CD4-positive, alpha-beta T cell (primary cell): ENCODE measurements around the gene CHRNA5. TPM values are rescaled to one million over a fixed set of nuclear protein-coding genes. Genes with fewer than 3 reads are reported as not detected.

ENCODE experiments used
- ATAC-seq: fragments of 200-7000 bp; cut with Tn5 transposase; one replicate; pipeline ENCODE4 v1.10.0; 2022; ENCODE audit warnings: mild to moderate bottlenecking; ENCODE audit not compliant: poor library complexity
- CTCF ChIA-PET: fragments of 350-600 bp; sonication (Branson Sonifier 250); formaldehyde crosslinking; loops from one replicate; lab custom pipeline; 2021; ENCODE audit warnings: antibody characterized with exemption, inconsistent platforms; lab: Charles Lee
- POLR2A ChIA-PET: fragments of 350-600 bp; sonication (Branson Sonifier 250); formaldehyde crosslinking; loops from one replicate; lab custom pipeline; 2021; ENCODE audit warnings: antibody characterized with exemption, inconsistent platforms; lab: Charles Lee
- DNase-seq, 14 experiments: peaks; one replicate each; pipeline ENCODE4 v3.0.0-alpha.2; 2013 to 2020; ENCODE audit warnings: mixed read lengths in 2 of 14
- H3K27ac ChIP-seq, 2 donors: one replicate each; pipeline versions ENCODE4 v1.5.1 to v1.7.0; 2013; ENCODE audit warnings: low read length in 2 of 2, low read depth in 1 of 2, mild to moderate bottlenecking in 1 of 2
- H3K27me3 ChIP-seq, 2 experiments: 1 replicate in 1 of 2; 2 replicates in 1 of 2; pipeline versions ENCODE4 v1.6.1 to v1.7.0; 2013; ENCODE audit warnings: low read length in 2 of 2, control low read depth in 1 of 2, mild to moderate bottlenecking in 1 of 2, moderate library complexity in 1 of 2; ENCODE audit not compliant: insufficient read depth in 2 of 2, control insufficient read depth in 1 of 2
- H3K36me3 ChIP-seq: one replicate; pipeline ENCODE4 v1.6.1; 2013; ENCODE audit warnings: low read length, control low read depth; ENCODE audit not compliant: insufficient read depth
- H3K4me1 ChIP-seq: one replicate; pipeline ENCODE4 v1.6.1; 2013; ENCODE audit warnings: low read length, control low read depth; ENCODE audit not compliant: insufficient read depth
- H3K4me3 ChIP-seq: one replicate; pipeline ENCODE4 v1.5.1; 2013; ENCODE audit warnings: mild to moderate bottlenecking, low read length, moderate library complexity
- H3K9me3 ChIP-seq, 2 experiments: 1 replicate in 1 of 2; 2 replicates in 1 of 2; pipeline versions ENCODE4 v1.6.1 to v1.7.0; 2013; ENCODE audit warnings: low read length in 2 of 2, mild to moderate bottlenecking in 2 of 2, control low read depth in 1 of 2, moderate library complexity in 1 of 2; ENCODE audit not compliant: control insufficient read depth in 1 of 2, insufficient read depth in 1 of 2
- H3K27ac Mint-ChIP-seq: one replicate; pipeline ENCODE4 v1.8.0; 2020; ENCODE audit warnings: mixed read lengths
- H3K27me3 Mint-ChIP-seq: one replicate; pipeline ENCODE4 v1.8.0; 2021; ENCODE audit warnings: mixed read lengths
- H3K36me3 Mint-ChIP-seq: one replicate; pipeline ENCODE4 v1.8.0; 2021; ENCODE audit warnings: low read depth, mixed read lengths
- H3K4me1 Mint-ChIP-seq: one replicate; pipeline ENCODE4 v1.8.0; 2021; ENCODE audit warnings: low read depth, mixed read lengths
- H3K4me3 Mint-ChIP-seq: one replicate; pipeline ENCODE4 v1.8.0; 2020; ENCODE audit warnings: mild to moderate bottlenecking, mixed read lengths
- H3K9me3 Mint-ChIP-seq: one replicate; pipeline ENCODE4 v1.8.0; 2020; ENCODE audit warnings: mixed read lengths
- CTCF ChIP-seq: fragments of 200-600 bp; IDR thresholded peaks from one replicate; pipeline ENCODE4 v1.8.0; 2022; ENCODE audit warnings: antibody characterized with exemption, mild to moderate bottlenecking
- intact Hi-C, 2 experiments: fragments of 100-400 bp; cut with DNase I in 1 of 2; cut with micrococcal nuclease in 1 of 2; formaldehyde crosslinking; loops; one replicate each; pipeline versions ENCODE4 v1.15.1 to v1.9.0; 2023 to 2025; cut with DNase I, micrococcal nuclease
- total RNA-seq, 174 experiments: library from RNA in 2 of 174; stranded (reverse) in 2 of 174; gene quantifications; one replicate each; pipeline ENCODE4 v1.2.3 and lab custom pipeline; 2021 to 2026

CHRNA5 gene
- total RNA-seq, 2 experiments from 2014 or later = 0.25 TPM

GRCh38 chr15:78629716-78630065 is 64.4 kb downstream of the CHRNA5 start:
- ATAC-seq = no peak
- CTCF ChIA-PET = no interaction called here
- Mint-ChIP-seq H3K4me1 (no peaks in the 10 kb centered on the region), H3K27ac (no peak overlapping the region), H3K36me3 (no peaks in the 10 kb centered on the region), H3K4me3 (no peak overlapping the region), H3K27me3 (peaks cover 7% of the 10 kb centered on the region), H3K9me3 (no peaks in the 10 kb centered on the region)
- intact Hi-C loops = no loop called here
- peaks cover 9% of the 10 kb centered on the region in 2 experiments for H3K9me3 ChIP-seq
- DNase-seq = peak in 1 of 14 experiments; percentile 15
- H3K36me3 ChIP-seq = no peaks in the 10 kb centered on the region
- H3K4me1 ChIP-seq = no peaks in the 10 kb centered on the region
- H3K27ac ChIP-seq = no peak overlapping the region
- POLR2A ChIA-PET = no interaction called here
- no peak for TF ChIP-seq CTCF
- peaks cover 0 to 6% of the 10 kb centered on the region in 2 experiments for H3K27me3 ChIP-seq
- H3K4me3 ChIP-seq = no peak overlapping the region

GRCh38 chr15:78630886-78631633 is 65.7 kb downstream of the CHRNA5 start:
- ATAC-seq (no peak), DNase-seq (no peak)
- Histone ChIP-seq H3K4me1 (no peaks in the 10 kb centered on the region), H3K27ac (no peak overlapping the region), H3K4me3 (no peak overlapping the region), H3K36me3 (no peaks in the 10 kb centered on the region), H3K9me3 (peaks cover 9% of the 10 kb centered on the region in 2 experiments), H3K27me3 (peaks cover 0 to 6% of the 10 kb centered on the region in 2 experiments)
- no peak overlapping the region for H3K4me3 Mint-ChIP-seq
- ChIA-PET CTCF (no interaction called here), POLR2A (no interaction called here)
- no peaks in the 10 kb centered on the region for H3K36me3 Mint-ChIP-seq
- intact Hi-C loops = no loop called here
- no peak for TF ChIP-seq CTCF
- H3K9me3 Mint-ChIP-seq = no peaks in the 10 kb centered on the region
- no peak overlapping the region for H3K27ac Mint-ChIP-seq
- no peaks in the 10 kb centered on the region for H3K4me1 Mint-ChIP-seq
- H3K27me3 Mint-ChIP-seq = peaks cover 11% of the 10 kb centered on the region

- ChIA-PET POLR2A (interaction anchor here (0.5 kb wide), 1 partner anchor 334 kb away, joined by 4 read pairs; the partner anchor contains the start of gene SKIC8), CTCF (no interaction called here)
- Histone ChIP-seq H3K4me1 (no peaks in the 10 kb centered on the region), H3K27me3 (peaks cover 6 to 8% of the 10 kb centered on the region in 2 experiments), H3K4me3 (no peak overlapping the region), H3K36me3 (no peaks in the 10 kb centered on the region), H3K27ac (no peak overlapping the region), H3K9me3 (peaks cover 9% of the 10 kb centered on the region in 2 experiments)
- no peak for TF ChIP-seq CTCF
- H3K9me3 Mint-ChIP-seq = no peaks in the 10 kb centered on the region
- no peaks in the 10 kb centered on the region for H3K36me3 Mint-ChIP-seq
- ATAC-seq (no peak), DNase-seq (no peak)
- intact Hi-C loops = no loop called here
- no peak overlapping the region for H3K27ac Mint-ChIP-seq
- peaks cover 7% of the 10 kb centered on the region for H3K27me3 Mint-ChIP-seq
- H3K4me1 Mint-ChIP-seq = no peaks in the 10 kb centered on the region
- H3K4me3 Mint-ChIP-seq = no peak overlapping the region
Measured at GRCh38 chr15:78633348-78633747, 68.0 kb downstream of the CHRNA5 start.
